ENCODE data around the gene ARHGEF18.

- TF ChIP-seq CTCF (IDR thresholded peaks at IDR 0.05; ENCODE audit: low read depth, low read length) (no peak), EZH2phosphoT487 (IDR thresholded peaks at IDR 0.05; ENCODE audit: low read depth) (no peak)
These were observed 38.0 kb downstream of the ARHGEF18 start for GRCh38 chr19:7386769-7387168.

All from OCI-LY3 (cell line).